H9 (cell line): ENCODE measurements around the gene TSPEAR. TPM values are rescaled to one million over a fixed set of nuclear protein-coding genes. Genes with fewer than 3 reads are reported as not detected.

Experiments used
- DNase-seq: peaks from one replicate; pipeline ENCODE4 v3.0.0-alpha.2; 2017
- H2AFZ ChIP-seq: one replicate; pipeline ENCODE4 v1.6.1; 2013; ENCODE audit warnings: mild to moderate bottlenecking, low read length, control low read depth, moderate library complexity
- H2AK5ac ChIP-seq: 2 replicates; pipeline ENCODE4 v1.6.1; 2013; ENCODE audit warnings: low read length, control low read depth, mixed read lengths; ENCODE audit not compliant: insufficient read length
- H2BK120ac ChIP-seq: one replicate; pipeline ENCODE4 v1.6.1; 2013; ENCODE audit warnings: low read depth, mild to moderate bottlenecking, low read length, control low read depth, inconsistent platforms; ENCODE audit not compliant: poor library complexity, severe bottlenecking
- H2BK12ac ChIP-seq: 2 replicates; pipeline ENCODE4 v1.6.1; 2013; ENCODE audit warnings: low read length, control low read depth, mixed read lengths, low read depth; ENCODE audit not compliant: insufficient read length
- H2BK15ac ChIP-seq: 2 replicates; pipeline ENCODE4 v1.6.1; 2013; ENCODE audit warnings: low read depth, low read length, control low read depth
- H2BK20ac ChIP-seq: one replicate; pipeline ENCODE4 v1.6.1; 2013; ENCODE audit warnings: low read depth, mild to moderate bottlenecking, low read length, control low read depth, inconsistent platforms; ENCODE audit not compliant: poor library complexity, severe bottlenecking
- H2BK5ac ChIP-seq: 2 replicates; pipeline ENCODE4 v1.6.1; 2013; ENCODE audit warnings: low read length, control low read depth, mixed read lengths; ENCODE audit not compliant: insufficient read length
- H3K14ac ChIP-seq: 2 replicates; pipeline ENCODE4 v1.6.1; 2013; ENCODE audit warnings: low read length, control low read depth; ENCODE audit not compliant: insufficient read depth
- H3K18ac ChIP-seq: 2 replicates; pipeline ENCODE4 v1.6.1; 2013; ENCODE audit warnings: low read depth, mild to moderate bottlenecking, mixed read lengths, low read length, control low read depth; ENCODE audit not compliant: insufficient read length
- H3K23ac ChIP-seq: 2 replicates; pipeline ENCODE4 v1.6.1; 2013; ENCODE audit warnings: low read length, control low read depth, mixed read lengths, low read depth; ENCODE audit not compliant: insufficient read length
- H3K23me2 ChIP-seq: 2 replicates; pipeline ENCODE4 v1.6.1; 2013; ENCODE audit warnings: low read depth, mild to moderate bottlenecking, mixed read lengths, low read length, control low read depth; ENCODE audit not compliant: insufficient read length, poor library complexity, severe bottlenecking
- H3K27ac ChIP-seq: 2 replicates; pipeline ENCODE4 v1.5.1; 2013; ENCODE audit warnings: low read length, control low read depth, mixed read lengths, low read depth; ENCODE audit not compliant: insufficient read length
- H3K27me3 ChIP-seq: 2 replicates; pipeline ENCODE4 v1.6.1; 2013; ENCODE audit warnings: low read length, control low read depth, inconsistent platforms; ENCODE audit not compliant: insufficient read depth
- H3K4ac ChIP-seq: 2 replicates; pipeline ENCODE4 v1.6.1; 2013; ENCODE audit warnings: low read depth, mild to moderate bottlenecking, control low read depth, inconsistent platforms, low read length, moderate library complexity
- H3K4me1 ChIP-seq: 2 replicates; pipeline ENCODE4 v1.6.1; 2013; ENCODE audit warnings: low read length, control low read depth, inconsistent platforms; ENCODE audit not compliant: insufficient read depth
- H3K4me2 ChIP-seq: 2 replicates; pipeline ENCODE4 v1.6.1; 2013; ENCODE audit warnings: low read length, control low read depth, mixed read lengths; ENCODE audit not compliant: insufficient read length, insufficient read depth
- H3K56ac ChIP-seq: 2 replicates; pipeline ENCODE4 v1.6.1; 2013; ENCODE audit warnings: low read depth, mild to moderate bottlenecking, mixed read lengths, low read length, control low read depth; ENCODE audit not compliant: insufficient read length
- H3K79me1 ChIP-seq: 2 replicates; pipeline ENCODE4 v1.6.1; 2013; ENCODE audit warnings: low read depth, mild to moderate bottlenecking, moderate library complexity, low read length, control low read depth, inconsistent platforms; ENCODE audit not compliant: insufficient read depth, poor library complexity, severe bottlenecking
- H3K79me2 ChIP-seq: 2 replicates; pipeline ENCODE4 v1.6.1; 2013; ENCODE audit warnings: low read length, control low read depth, inconsistent platforms; ENCODE audit not compliant: insufficient read depth
- H3K9ac ChIP-seq: 2 replicates; pipeline ENCODE4 v1.6.1; 2013; ENCODE audit warnings: low read length, control low read depth, mixed read lengths; ENCODE audit not compliant: insufficient read length; ENCODE audit errors: extremely low read depth
- H3K9me3 ChIP-seq: one replicate; pipeline ENCODE4 v1.6.1; 2013; ENCODE audit warnings: low read depth, low read length, inconsistent platforms; ENCODE audit not compliant: control insufficient read depth
- H3T11ph ChIP-seq: one replicate; pipeline ENCODE4 v1.6.1; 2013; ENCODE audit warnings: mild to moderate bottlenecking, low read length, control low read depth, inconsistent platforms
- H4K20me1 ChIP-seq: one replicate; pipeline ENCODE4 v1.6.1; 2013; ENCODE audit not compliant: control insufficient read depth, insufficient read length, insufficient read depth
- H4K5ac ChIP-seq: 2 replicates; pipeline ENCODE4 v1.6.1; 2013; ENCODE audit warnings: low read depth, mild to moderate bottlenecking, mixed read lengths, low read length, control low read depth; ENCODE audit not compliant: insufficient read length
- H4K8ac ChIP-seq: replicated peaks from 2 replicates; pipeline ENCODE4 v1.6.1; 2013; ENCODE audit warnings: low read length, control low read depth, mixed read lengths, low read depth; ENCODE audit not compliant: insufficient read length
- H4K91ac ChIP-seq: 2 replicates; pipeline ENCODE4 v1.6.1; 2013; ENCODE audit warnings: low read depth, mild to moderate bottlenecking, moderate library complexity, mixed read lengths, low read length, control low read depth; ENCODE audit not compliant: insufficient read length
- H3K27ac Mint-ChIP-seq, 3 experiments: 2 replicates in 2 of 3; 3 replicates in 1 of 3; pipeline ENCODE4 v1.8.0; 2020 to 2021; ENCODE audit warnings: mixed read lengths in 3 of 3, mild to moderate bottlenecking in 1 of 3, moderate library complexity in 1 of 3
- H3K27me3 Mint-ChIP-seq: 2 replicates; pipeline ENCODE4 v1.8.0; 2021; ENCODE audit warnings: low read depth, mild to moderate bottlenecking, moderate library complexity, mixed read lengths
- H3K36me3 Mint-ChIP-seq, 3 experiments: 2 replicates in 2 of 3; 3 replicates in 1 of 3; pipeline ENCODE4 v1.8.0; 2020 to 2021; ENCODE audit warnings: low read depth in 3 of 3, mixed read lengths in 3 of 3; ENCODE audit not compliant: insufficient read depth in 1 of 3
- H3K4me1 Mint-ChIP-seq, 2 experiments: 2 replicates each; pipeline ENCODE4 v1.8.0; 2020; ENCODE audit warnings: mixed read lengths in 2 of 2
- H3K4me3 Mint-ChIP-seq, 2 experiments: 2 replicates in 1 of 2; 3 replicates in 1 of 2; pipeline ENCODE4 v1.8.0; 2020 to 2021; ENCODE audit warnings: mild to moderate bottlenecking in 2 of 2, mixed read lengths in 2 of 2, moderate library complexity in 1 of 2
- H3K9me3 Mint-ChIP-seq, 2 experiments: 2 replicates in 1 of 2; 3 replicates in 1 of 2; pipeline ENCODE4 v1.8.0; 2020; ENCODE audit warnings: mild to moderate bottlenecking in 2 of 2, mixed read lengths in 2 of 2, moderate library complexity in 1 of 2
- WGBS: extraction: QIAGEN DNeasy Blood & Tissue Kit; methylation state at CpG from one replicate; pipeline ENCODE4 v1.1.7; 2013; ENCODE audit warnings: missing lambda C conversion rate, low lambda C conversion rate, mixed read lengths; ENCODE audit not compliant: insufficient read length; ENCODE audit errors: extremely low coverage; 5-methylcytosine and 5-hydroxymethylcytosine counted together
- total RNA-seq: library from RNA; stranded (reverse); gene quantifications from 2 replicates; pipeline ENCODE4 v1.2.1, GENCODE V29; 2021
- TF ChIP-seq, protein P1 (sequence below): fragments of 200-600 bp; sonication (generic); conservative IDR thresholded peaks from 3 replicates; pipeline ENCODE4 v1.8.0; 2021; ENCODE audit warnings: antibody characterized with exemption, mild to moderate bottlenecking

TSPEAR gene
- total RNA-seq, 1 experiment from 2014 or later = 1.3 TPM

DNA sequence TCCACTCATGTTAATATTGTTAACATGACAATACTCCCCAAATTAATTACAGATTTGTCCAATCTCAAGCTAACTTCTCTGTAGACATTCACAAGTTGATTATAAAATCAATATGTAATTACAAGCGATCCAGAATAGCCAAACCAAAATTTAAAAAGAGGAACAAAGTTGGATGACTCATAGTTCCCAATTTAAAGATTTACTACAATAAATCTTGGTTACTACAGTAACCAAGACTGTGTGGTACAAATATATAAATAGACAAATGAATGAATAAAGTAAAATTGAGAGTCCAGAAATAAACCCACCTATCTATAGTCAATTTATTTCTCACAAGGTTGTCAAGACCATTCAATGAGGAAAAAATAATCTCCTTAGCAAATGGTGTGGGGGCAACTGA, 145.0 kb downstream of the TSPEAR start:
- H2BK12ac ChIP-seq = no peak overlapping the region
- H3K27ac ChIP-seq = no peak overlapping the region
- H3T11ph ChIP-seq = no peak overlapping the region
- no peak overlapping the region for H4K5ac ChIP-seq
- H3K27me3 Mint-ChIP-seq = peaks cover 11% of the 10 kb centered on the region
- no peak for DNase-seq
- H3K4me3 Mint-ChIP-seq = no peak overlapping the region
- H3K79me1 ChIP-seq = no peaks in the 10 kb centered on the region
- no peak overlapping the region for H2BK20ac ChIP-seq
- peaks cover 11 to 12% of the 10 kb centered on the region in 2 experiments for H3K9me3 Mint-ChIP-seq
- H2BK5ac ChIP-seq = no peak overlapping the region
- H3K4me1 Mint-ChIP-seq = no peaks in the 10 kb centered on the region
- no peaks in the 10 kb centered on the region for H3K23me2 ChIP-seq
- H3K4me2 ChIP-seq = no peak overlapping the region
- peaks cover 0 to 10% (median 0%) of the 10 kb centered on the region in 3 experiments; a peak in 4 of 7 replicates for H3K36me3 Mint-ChIP-seq
- no peak overlapping the region for H2AK5ac ChIP-seq
- TF ChIP-seq, protein P1, sequence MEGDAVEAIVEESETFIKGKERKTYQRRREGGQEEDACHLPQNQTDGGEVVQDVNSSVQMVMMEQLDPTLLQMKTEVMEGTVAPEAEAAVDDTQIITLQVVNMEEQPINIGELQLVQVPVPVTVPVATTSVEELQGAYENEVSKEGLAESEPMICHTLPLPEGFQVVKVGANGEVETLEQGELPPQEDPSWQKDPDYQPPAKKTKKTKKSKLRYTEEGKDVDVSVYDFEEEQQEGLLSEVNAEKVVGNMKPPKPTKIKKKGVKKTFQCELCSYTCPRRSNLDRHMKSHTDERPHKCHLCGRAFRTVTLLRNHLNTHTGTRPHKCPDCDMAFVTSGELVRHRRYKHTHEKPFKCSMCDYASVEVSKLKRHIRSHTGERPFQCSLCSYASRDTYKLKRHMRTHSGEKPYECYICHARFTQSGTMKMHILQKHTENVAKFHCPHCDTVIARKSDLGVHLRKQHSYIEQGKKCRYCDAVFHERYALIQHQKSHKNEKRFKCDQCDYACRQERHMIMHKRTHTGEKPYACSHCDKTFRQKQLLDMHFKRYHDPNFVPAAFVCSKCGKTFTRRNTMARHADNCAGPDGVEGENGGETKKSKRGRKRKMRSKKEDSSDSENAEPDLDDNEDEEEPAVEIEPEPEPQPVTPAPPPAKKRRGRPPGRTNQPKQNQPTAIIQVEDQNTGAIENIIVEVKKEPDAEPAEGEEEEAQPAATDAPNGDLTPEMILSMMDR = no peak
- no peak overlapping the region for H4K91ac ChIP-seq
- no peak overlapping the region for H3K23ac ChIP-seq
- no peaks in the 10 kb centered on the region for H3K79me2 ChIP-seq
- H2BK120ac ChIP-seq = no peak overlapping the region
- no peak overlapping the region for H3K27ac Mint-ChIP-seq
- H3K27me3 ChIP-seq = no peaks in the 10 kb centered on the region
- H3K9ac ChIP-seq = no peak overlapping the region
- H3K56ac ChIP-seq = no peak overlapping the region
- H3K9me3 ChIP-seq = no peaks in the 10 kb centered on the region
- no peaks in the 10 kb centered on the region for H3K4me1 ChIP-seq
- H3K4ac ChIP-seq = no peak overlapping the region
- H2BK15ac ChIP-seq = no peak overlapping the region
- no peak overlapping the region for H3K14ac ChIP-seq
- no CpG with 5 or more reads among the region's 1 CpG for WGBS
- H4K8ac ChIP-seq = no peak overlapping the region
- no peaks in the 10 kb centered on the region for H4K20me1 ChIP-seq
- H2AFZ ChIP-seq = no peak overlapping the region
- H3K18ac ChIP-seq = no peak overlapping the region
